LHCN-M2 (cell line): ENCODE results near the gene NAP1L5. TPM values are rescaled to one million over a fixed set of nuclear protein-coding genes. Genes with fewer than 3 reads are reported as not detected.
A peak's percentile ranks its signal among the peaks of the same experiment; 100 is the strongest.

Experiments used
- DNase-seq: peaks from one replicate; pipeline ENCODE4 v3.0.0-alpha.2; 2012; ENCODE audit warnings: low read depth
- polyA plus RNA-seq: library from polyadenylated mRNA; unstranded; fragments of >200 nt; gene quantifications from one replicate; pipeline ENCODE4 v1.2.1, GENCODE V29; 2012; ENCODE audit warnings: missing spikeins
- total RNA-seq: library from RNA; depleted of rRNA; stranded (reverse); fragments of >200 nt; gene quantifications from 2 replicates; pipeline ENCODE4 v1.2.3, GENCODE V29; 2014; rRNA removed

NAP1L5 gene, protein sequence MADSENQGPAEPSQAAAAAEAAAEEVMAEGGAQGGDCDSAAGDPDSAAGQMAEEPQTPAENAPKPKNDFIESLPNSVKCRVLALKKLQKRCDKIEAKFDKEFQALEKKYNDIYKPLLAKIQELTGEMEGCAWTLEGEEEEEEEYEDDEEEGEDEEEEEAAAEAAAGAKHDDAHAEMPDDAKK
- total RNA-seq: 14.4 and 16.8 TPM in 2 replicates
- polyA plus RNA-seq: 9.1 TPM

- DNase-seq: peak; percentile 61
These were observed at the start of gene NAP1L5 for GRCh38 chr4:88697588-88698329. TSS of gene NAP1L5 (minus strand) at chr4:88697829. CDS start at chr4:88697754, 75 bp downstream.

DNA sequence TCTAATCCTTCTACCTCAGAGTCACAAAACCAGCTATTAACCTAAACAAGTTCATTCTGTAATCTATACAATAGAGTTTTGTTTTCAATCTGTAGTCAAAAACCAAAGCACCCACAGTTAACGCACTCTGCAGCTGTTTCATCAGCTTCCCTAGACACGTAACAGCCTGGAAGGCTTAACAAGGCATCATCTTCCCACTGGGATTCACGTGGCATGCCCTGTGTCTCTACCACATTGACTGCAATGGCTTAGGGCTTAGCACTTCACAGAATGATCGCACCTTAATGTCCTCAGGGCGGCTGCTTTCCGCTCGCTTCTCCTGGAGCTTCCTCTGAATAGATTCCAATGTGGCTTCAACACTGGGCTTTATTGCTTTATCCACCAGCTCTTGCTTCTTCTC, 49.7 kb upstream of the NAP1L5 start:
- DNase-seq: no peak

DNA sequence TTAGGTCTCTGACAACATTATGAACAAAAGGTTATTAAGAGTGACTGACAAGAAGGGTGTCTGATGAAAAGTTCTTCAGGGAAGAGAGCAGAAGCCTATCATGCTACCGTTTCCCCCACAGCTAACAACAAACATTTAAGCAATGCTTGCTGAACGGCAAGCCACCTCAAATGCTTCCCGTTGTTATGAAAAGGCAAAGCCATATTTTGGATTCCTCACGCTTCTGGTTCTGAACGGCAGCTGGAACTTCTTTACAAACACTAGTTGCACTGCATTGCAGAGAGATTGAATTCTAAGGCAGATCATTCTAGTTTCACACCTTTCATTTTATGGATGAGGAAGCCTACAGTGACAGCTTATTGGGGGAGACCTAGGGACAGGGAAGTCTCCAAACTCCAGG, 48.6 kb upstream of the NAP1L5 start:
- no peak for DNase-seq

GRCh38 chr4:88745581-88746163, 48.0 kb upstream of the NAP1L5 start:
- DNase-seq: no peak

DNA sequence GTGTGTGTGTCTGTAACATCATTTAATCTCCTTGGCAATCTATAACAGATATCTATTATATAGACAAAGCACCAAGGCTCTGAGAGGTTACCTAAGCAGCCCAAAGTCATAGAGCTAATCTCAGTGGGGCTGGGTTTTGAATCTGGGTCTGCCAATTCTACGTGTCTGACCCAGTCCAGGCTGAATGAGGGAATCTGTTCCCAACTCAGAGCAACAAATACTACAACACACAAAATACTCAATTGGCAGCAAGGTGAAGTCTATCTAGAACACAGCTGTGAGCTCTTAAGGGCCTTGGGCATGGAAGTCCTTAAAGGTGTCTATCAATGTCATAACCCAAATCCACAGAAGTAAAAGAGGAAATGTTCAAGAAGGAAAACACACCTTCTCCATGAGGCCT, 47.5 kb upstream of the NAP1L5 start:
- DNase-seq: no peak

GRCh38 chr4:88744609-88745008, 47.0 kb upstream of the NAP1L5 start:
- no peak for DNase-seq

GRCh38 chr4:88743696-88744095, 46.1 kb upstream of the NAP1L5 start:
- peak; percentile 85 for DNase-seq

DNA sequence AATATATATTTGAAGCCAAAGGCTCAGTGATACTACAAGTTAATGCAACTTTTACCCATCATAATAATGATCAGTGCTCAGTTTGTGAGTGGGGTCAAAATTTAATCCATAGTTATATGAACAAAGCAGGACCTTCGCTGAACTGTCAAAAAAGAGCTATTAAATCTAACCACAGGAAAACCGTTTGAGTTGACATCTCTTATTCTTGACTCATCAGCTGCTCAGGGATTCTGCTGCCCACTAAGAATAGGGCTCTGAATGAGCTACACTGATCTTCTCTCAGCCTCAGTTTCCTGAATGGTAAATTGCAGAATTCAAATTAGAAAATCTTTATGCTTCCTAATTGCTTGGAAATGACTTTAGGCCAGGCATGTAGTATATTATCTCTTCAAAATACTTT, 44.9 kb upstream of the NAP1L5 start:
- DNase-seq: peak; percentile 66

GRCh38 chr4:88738180-88738579, 40.6 kb upstream of the NAP1L5 start:
- DNase-seq: peak; percentile 94

DNA sequence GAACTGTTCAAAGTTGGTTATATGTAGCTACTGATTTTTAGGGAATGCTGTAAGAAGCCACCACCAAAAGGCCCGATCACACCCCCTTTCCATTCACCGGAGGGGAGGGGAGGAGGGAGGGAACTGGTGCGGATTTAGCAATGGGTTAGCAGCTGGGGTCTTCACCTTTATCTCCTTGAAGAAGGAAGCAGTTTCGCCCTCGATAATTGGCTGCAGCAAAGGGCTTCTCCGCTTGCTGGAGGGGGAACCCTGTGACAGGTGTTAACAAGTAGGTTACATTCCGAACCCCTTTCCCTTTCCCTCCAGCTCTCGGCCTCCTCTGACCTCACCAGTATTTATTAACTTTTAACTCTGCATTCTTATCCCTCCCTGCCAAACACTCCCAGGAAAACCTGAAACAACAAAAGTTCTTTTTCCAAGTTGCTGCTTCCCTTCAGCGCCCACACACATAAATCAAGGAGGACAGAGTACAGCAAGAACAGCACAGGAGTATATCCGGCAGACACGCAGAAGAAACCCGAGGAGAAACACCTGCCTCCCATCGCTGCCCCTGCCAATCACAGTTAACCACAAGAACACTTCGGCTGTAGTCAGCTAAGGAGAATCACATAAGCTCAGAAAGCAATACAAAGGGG, 39.8 kb upstream of the NAP1L5 start:
- peak; percentile 98 for DNase-seq

DNA sequence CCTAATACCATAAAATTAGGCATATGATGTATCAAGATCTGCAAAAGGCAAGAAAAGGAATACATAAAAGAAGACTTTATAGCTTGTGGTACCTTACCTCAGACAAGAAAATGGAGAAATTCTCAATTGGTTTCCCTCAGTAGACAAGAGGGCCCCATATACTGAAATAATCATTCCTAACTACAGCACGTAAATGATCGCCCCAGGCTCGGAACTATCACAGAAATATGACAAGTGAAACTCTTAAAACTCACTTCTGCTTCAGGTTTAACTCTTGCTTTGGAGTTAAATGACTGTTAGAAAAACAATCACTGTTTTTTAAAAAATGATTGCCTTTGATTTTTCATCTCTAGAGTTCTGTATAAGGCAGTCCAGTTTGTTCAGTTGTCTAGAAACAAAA, 38.6 kb upstream of the NAP1L5 start:
- no peak for DNase-seq

GRCh38 chr4:88735564-88735963, 37.9 kb upstream of the NAP1L5 start:
- no peak for DNase-seq

GRCh38 chr4:88734403-88734949, 36.8 kb upstream of the NAP1L5 start:
- no peak for DNase-seq

GRCh38 chr4:88732714-88733368, 35.2 kb upstream of the NAP1L5 start:
- no peak for DNase-seq

DNA sequence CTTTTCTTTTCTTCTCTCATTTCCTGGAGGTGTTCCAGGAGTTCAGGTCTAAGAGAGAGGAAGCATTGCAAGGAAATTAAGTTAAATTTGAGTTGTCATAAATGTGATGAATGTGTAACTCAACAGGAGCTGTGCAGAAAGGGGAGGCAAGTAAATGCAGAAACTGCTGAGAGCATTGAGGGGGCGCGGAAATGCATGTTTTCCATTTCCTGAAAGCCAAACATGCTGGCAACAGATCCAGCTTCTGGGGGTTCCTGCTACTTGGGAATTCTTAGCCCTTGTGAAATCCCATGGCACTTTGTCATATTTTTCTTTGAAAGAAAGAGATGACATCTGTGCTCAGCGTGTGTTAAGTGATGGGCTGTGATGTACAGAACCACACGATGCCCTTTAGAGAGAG, 33.8 kb upstream of the NAP1L5 start:
- DNase-seq: no peak

DNA sequence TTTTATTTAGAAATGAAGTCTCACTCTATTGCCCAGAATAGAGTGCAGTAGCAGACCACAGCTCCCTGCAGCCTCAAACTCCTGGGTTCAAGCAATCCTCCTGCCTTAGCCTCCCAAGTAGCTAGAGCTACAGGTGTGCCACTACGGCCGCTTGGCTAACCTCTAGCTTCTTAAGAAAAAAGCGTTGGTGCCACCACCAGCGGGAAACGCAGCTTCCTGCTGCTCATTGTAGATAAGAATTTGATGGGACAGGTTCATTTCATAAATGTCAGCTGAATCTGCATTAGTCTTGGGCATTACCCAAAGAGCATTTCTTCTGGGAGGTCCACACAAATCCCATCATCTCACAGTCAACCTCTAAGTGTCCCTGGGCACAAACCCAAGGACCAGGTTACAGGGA, 33.2 kb upstream of the NAP1L5 start:
- DNase-seq: no peak

DNA sequence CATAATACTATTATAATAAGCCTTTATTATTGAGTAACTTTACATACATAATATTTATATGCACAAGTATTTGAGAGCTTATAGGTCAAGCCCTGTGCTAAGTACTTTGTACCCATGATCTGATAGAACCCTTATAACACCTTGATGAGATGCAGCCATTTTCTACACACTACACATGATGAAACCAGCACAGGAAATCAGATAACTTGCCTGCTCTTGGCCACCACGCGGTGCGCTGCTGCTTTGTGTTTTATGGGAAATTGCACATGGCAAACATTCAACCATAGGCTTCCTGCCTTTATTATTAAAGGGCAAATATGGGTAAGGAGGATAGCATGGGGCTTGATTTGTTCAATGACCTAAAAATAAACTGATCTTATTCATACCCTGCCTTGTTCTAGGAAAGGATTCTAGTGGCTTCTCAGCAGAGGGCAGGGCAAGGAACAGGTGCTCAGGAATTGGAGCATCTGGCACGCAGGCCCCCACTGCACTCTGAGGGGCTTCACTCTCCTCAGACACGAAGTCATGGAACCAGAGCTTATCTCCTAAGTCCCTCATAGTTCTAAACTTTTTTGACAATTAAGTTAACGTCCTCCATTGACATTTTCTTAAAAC, 31.6 kb upstream of the NAP1L5 start:
- no peak for DNase-seq

DNA sequence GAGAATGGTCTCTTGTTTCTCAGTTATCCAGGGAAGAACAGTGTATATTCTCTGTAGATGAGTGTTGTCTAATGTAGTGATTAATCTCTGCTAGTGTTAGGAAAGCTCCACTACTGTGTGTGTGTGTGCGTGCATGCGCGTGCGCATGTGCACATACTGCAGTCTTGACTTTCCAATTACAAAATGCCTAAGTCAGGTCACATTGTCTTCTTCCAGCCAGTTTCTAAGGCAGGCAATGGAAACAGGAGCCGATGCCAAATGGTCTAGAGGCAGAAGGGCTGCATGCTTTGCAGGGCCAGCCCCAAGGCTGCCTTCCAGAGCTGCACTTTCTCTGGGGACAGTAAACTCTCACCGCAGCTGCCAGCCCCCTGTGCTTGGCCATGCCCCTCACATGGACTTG, 30.5 kb upstream of the NAP1L5 start:
- no peak for DNase-seq

- DNase-seq: no peak
These were observed 28.4 kb upstream of the NAP1L5 start for GRCh38 chr4:88725986-88726385.

GRCh38 chr4:88725143-88725542, 27.5 kb upstream of the NAP1L5 start:
- DNase-seq: no peak

DNA sequence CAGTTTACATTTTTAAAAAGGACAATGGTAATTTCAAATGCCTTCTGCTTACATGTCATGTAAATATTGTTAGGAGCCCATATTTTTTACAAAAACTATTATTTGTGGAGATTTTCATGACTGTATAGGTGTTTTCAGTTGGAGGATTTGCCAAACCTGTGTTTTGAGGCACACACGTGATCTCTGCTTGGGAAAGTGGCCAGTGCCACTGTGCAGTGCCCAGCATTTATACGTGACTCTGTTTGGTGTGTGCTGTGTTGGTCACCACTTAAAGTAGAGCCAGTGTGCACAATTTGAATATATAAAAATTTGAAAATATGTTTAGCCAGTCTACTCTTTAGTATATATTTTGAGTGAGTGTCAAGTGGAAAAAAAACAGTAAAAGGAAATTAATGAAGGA, 26.8 kb upstream of the NAP1L5 start:
- DNase-seq: no peak
